GM19240 (cell line): Measurements from ENCODE around the gene ZBED1.
"Not testable (repeated sequence)": the region's sequence is repeated elsewhere in the genome, so short reads cannot be mapped to it uniquely, and the experiment has no call there.

Experiments
- DNase-seq: peaks from one replicate; pipeline ENCODE4 v3.0.0; 2011; ENCODE audit warnings: low spot score; ENCODE audit not compliant: insufficient read length

Gene ZBED1

GRCh38 chrX:2457289-2458133 lies 43.3 kb downstream of the ZBED1 start:
- DNase-seq, result no peak

- not testable (repeated sequence) for DNase-seq
These were observed 44.7 kb downstream of the ZBED1 start for GRCh38 chrX:2456091-2456490.

DNA sequence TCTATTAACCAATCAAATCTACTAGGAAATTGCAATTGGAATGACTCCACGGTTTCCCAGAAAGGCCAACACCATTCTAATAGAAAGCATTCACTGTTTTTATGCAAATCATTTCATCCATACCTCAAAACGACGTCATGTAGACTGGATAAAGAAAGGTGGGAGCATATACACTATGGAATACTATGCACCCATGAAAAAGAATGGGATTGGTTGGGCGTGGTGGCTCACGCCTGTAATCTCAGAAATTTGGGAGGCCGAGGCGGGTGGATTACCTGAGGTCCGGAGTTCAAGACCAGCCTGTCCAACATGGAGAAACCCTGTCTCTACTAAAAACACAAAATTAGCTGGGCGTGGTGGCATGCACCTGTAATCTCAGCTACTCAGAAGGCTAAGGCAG lies 46.2 kb downstream of the ZBED1 start:
- DNase-seq, result not testable (repeated sequence)

DNA sequence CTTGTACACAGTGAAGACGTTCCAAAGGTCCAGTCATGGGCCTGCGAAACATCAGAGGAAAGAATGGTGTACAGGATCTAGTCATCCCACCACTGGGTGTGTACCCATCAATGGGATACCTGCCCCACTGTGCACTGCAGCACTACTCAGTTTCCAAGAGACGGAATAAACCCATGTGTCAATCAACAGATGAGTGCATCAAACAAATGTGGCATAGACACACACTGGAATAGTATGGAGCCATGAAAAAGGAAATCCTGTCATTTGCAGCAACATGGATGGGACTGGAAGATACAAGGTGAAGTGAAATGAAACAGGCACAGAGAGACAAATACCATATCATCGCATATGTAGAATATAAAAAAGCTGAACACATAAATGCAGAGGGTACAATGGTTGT lies 48.0 kb downstream of the ZBED1 start:
- DNase-seq, result no peak

GRCh38 chrX:2452317-2452784 lies 48.4 kb downstream of the ZBED1 start:
- DNase-seq, result no peak

- DNase-seq, result no peak
These were observed 49.1 kb downstream of the ZBED1 start for GRCh38 chrX:2451501-2452316.

GRCh38 chrX:2450681-2451080 lies 50.1 kb downstream of the ZBED1 start:
- DNase-seq, result no peak

GRCh38 chrX:2449135-2449886 lies 51.5 kb downstream of the ZBED1 start:
- DNase-seq, result no peak

DNA sequence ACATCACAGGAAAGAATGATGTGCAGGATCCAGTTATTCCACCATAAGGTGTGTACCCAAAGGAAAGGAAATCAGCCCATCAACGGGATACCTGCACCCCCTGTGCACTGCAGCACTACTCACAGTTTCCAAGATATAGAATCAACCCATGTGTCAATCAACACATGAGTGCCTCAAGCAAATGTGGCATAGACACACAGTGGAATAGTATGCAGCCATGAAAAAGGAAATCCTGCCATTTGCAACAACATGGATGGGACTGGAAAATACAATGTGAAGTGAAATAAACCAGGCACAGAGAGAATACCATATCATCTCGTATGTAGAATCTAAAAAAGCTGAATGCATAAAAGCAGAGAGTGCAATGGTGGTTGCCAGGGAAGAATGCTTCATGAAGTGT lies 53.3 kb downstream of the ZBED1 start:
- no peak for DNase-seq

DNA sequence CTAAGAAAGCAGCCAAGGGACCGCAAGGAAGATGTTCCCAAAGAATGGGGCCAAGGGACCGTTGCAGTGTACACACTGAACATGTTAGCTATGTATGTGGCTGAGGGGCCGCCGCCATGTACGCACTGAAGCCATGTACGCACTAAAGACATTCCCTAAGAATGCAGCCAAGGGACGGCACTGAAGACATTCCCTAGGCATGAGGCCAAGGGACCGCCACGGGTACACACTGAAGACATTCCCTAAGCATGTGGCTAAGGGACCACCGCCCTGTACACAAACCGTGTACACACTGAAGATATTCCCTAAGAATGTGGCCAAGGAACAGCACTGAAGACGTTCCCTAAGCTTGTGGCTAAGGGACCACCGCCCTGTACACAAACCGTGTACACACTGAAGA lies 54.0 kb downstream of the ZBED1 start:
- no peak for DNase-seq

DNA sequence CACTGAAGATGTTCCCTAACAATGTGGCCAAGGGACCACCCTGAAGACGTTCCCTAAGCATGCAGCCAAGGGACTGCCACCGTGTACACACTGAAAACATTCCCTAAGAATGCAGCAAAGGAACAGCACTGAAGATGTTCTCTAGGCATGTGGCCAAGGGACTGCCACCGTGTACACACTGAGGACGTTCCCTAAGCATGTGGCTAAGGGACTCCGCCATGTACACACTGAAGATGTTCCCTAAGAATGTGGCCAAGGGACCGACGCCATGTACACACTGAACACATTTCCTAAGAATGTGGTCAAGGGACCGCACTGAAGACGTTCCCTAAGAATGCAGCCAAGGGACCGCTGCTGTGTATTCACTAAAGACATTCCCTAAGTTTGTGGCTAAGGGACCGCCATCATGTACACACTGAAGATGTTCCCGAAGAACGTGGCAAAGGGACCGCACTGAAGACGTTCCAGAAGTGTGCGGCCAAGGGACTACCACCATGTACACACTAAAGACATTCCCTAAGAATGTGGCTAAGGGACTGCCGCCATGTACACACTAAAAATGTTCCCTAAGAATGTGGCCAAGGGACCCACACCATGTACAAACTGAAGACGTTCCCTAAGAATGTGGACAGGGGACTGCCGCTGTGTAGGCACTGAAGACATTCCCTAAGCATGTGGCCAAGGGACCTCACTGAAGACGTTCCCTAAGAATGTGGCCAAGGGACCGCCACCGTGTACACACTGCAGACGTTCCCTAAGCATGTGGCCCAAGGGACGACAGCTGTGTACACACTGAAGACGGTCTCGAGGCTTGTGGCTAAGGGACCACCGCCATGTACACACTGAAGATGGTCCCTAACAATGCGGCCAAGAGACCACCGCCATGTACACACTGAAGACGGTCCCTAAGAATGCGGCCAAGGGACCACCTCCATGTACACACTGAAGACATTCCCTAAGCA lies 54.8 kb downstream of the ZBED1 start:
- no peak for DNase-seq

DNA sequence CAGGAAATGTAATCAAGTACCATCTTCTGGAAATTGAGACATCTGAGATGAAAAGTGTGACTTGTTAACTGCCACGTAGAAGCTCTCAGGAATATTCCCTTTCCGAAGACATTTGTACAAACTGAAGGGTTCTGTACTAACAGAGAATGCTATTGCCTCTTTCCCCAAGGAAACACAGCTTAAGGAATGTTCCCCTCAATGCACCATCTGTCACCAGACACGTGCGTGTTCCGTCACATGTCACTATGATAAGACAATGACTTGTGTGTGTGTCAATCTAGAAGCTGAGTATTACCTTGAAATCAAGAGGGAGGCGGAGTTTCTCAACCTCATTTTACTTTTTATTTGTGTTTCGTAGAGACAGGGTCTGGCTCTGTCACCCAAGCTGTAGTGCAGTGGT lies 58.1 kb downstream of the ZBED1 start:
- DNase-seq, result no peak

GRCh38 chrX:2441466-2441865 lies 59.3 kb downstream of the ZBED1 start:
- DNase-seq, result no peak

DNA sequence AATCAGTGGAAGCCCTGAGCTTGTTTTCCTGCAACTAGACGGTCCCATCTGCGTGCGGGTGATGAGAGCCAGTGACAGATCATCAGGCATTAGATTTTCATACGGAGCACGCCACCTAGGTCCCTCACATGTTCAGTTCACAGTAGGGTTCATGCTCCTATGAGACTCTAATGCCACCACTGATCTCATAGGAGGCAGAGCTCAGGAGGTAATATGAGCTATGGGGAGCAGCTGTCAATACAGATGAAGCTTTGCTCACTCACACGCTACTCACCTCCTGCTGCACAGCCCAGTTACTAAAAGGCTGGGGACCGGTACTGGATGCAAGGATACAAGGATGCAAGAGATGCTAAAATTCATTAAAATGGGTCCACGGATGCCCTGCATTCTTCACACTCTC lies 61.2 kb downstream of the ZBED1 start:
- no peak for DNase-seq
